Measurements from ENCODE around the gene FTO. TPM values are rescaled to one million over a fixed set of nuclear protein-coding genes. Genes with fewer than 3 reads are reported as not detected.

Gene FTO
- total RNA-seq, 2 donors from 2014 or later: 72.7 to 73.6 TPM

DNA sequence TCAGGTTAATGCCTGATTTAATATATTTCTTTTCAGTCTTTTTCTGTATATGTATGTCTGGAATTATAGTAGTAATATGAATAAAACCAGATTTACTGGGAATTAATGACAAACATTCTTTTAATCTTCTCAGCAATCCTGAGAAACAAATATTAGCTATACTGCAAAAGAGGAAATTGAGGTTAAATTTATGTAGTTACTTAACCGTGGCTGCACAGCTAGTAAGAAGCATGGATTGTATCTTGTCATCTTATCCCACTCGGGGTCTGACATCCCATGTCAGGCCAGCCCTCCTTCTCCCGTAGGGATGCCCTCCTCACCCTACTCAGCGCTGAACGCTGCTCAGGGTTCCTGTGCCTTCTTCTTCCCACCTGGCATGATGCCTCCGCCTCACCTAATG, 143.0 kb downstream of the FTO start:
- WGBS: 68% methylated on average over 6 of the region's 6 CpGs
- no peak for DNase-seq (ENCODE audit: low spot score)
- no peaks in the 10 kb centered on the region for H3K27me3 ChIP-seq (replicated peaks; ENCODE audit: insufficient read depth)
- TF ChIP-seq POLR2AphosphoS5 (IDR thresholded peaks at IDR 0.05): no peak
- TF ChIP-seq, protein P1, sequence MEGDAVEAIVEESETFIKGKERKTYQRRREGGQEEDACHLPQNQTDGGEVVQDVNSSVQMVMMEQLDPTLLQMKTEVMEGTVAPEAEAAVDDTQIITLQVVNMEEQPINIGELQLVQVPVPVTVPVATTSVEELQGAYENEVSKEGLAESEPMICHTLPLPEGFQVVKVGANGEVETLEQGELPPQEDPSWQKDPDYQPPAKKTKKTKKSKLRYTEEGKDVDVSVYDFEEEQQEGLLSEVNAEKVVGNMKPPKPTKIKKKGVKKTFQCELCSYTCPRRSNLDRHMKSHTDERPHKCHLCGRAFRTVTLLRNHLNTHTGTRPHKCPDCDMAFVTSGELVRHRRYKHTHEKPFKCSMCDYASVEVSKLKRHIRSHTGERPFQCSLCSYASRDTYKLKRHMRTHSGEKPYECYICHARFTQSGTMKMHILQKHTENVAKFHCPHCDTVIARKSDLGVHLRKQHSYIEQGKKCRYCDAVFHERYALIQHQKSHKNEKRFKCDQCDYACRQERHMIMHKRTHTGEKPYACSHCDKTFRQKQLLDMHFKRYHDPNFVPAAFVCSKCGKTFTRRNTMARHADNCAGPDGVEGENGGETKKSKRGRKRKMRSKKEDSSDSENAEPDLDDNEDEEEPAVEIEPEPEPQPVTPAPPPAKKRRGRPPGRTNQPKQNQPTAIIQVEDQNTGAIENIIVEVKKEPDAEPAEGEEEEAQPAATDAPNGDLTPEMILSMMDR (IDR thresholded peaks at IDR 0.05): no peak
- no peak for TF ChIP-seq POLR2A (IDR thresholded peaks at IDR 0.05)
- H3K9me3 ChIP-seq: no peaks in the 10 kb centered on the region
- H3K4me3 ChIP-seq: no peak overlapping the region
- intact Hi-C loops (cut with DNase I): no loop called here
- H3K4me1 ChIP-seq (replicated peaks): no peaks in the 10 kb centered on the region
- no peaks in the 10 kb centered on the region for H3K36me3 ChIP-seq
- no peak overlapping the region for H3K27ac ChIP-seq

DNA sequence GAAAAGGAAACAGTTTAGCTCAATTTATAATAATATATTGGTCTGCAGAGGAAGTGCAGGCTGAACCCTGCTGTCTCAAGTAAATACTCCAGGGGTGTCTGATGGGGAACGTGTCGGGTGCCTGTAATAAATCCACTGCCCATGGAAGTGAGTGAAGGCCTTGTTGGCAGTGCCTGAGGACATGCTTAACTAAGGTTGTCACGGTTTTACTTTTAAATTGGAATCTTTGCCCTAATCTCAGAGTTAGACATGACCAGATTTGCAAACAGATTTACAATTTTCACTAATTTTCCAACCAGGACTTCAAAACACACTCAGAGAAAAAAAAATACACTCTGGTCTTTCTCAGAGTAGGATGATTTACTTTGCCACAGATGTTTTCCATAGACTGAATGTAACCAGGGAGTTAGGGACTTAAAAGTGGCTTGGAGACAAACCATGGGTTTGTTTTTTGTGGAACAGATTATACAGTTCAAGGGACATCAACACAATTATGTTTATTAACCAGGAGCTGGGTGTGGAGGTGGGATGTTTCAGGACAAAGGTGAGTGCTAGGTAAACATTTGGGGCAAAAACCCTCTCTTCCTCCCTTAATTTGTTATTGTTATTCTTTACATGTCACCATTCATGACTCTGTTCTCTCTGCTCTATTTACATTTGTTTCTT, 144.5 kb downstream of the FTO start:
- no peak for DNase-seq (ENCODE audit: low spot score)
- no peak for TF ChIP-seq POLR2AphosphoS5 (IDR thresholded peaks at IDR 0.05)
- TF ChIP-seq, protein P1 (IDR thresholded peaks at IDR 0.05): no peak
- Histone ChIP-seq H3K4me1 (replicated peaks) (no peaks in the 10 kb centered on the region), H3K27me3 (replicated peaks; ENCODE audit: insufficient read depth) (no peaks in the 10 kb centered on the region), H3K27ac (no peak overlapping the region), H3K4me3 (no peak overlapping the region), H3K36me3 (no peaks in the 10 kb centered on the region), H3K9me3 (no peaks in the 10 kb centered on the region)
- intact Hi-C loops (cut with DNase I): no loop called here
- WGBS: 41% methylated on average over 3 of the region's 3 CpGs

DNA sequence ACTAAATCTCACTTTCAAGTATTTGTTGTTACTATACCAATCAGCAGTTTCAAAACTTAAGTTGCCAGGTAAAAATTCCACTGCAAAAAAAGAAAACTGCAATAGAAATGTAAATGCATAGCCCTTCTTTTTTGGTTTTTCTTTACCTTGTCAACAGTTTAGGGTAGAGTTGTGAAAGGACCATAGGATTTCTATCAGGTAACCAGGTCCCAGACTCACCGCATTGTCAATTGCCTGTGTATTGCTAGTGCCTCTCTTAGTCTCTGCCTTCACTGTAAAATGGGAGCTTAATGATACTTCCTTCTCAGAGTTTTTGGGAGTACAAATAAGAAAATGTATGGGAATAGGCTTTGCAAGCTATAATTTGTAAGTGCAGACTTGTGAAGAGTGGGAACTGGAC, 145.0 kb downstream of the FTO start:
- Histone ChIP-seq H3K36me3 (no peaks in the 10 kb centered on the region), H3K9me3 (no peaks in the 10 kb centered on the region), H3K27me3 (replicated peaks; ENCODE audit: insufficient read depth) (no peaks in the 10 kb centered on the region), H3K4me3 (no peak overlapping the region), H3K27ac (no peak overlapping the region), H3K4me1 (replicated peaks) (no peaks in the 10 kb centered on the region)
- no peak for DNase-seq (ENCODE audit: low spot score)
- WGBS: 93% methylated on average over 1 of the region's 1 CpG
- intact Hi-C loops (cut with DNase I): no loop called here
- TF ChIP-seq POLR2A (IDR thresholded peaks at IDR 0.05): no peak
- TF ChIP-seq POLR2AphosphoS5 (IDR thresholded peaks at IDR 0.05): no peak
- TF ChIP-seq, protein P1 (IDR thresholded peaks at IDR 0.05): no peak

DNA sequence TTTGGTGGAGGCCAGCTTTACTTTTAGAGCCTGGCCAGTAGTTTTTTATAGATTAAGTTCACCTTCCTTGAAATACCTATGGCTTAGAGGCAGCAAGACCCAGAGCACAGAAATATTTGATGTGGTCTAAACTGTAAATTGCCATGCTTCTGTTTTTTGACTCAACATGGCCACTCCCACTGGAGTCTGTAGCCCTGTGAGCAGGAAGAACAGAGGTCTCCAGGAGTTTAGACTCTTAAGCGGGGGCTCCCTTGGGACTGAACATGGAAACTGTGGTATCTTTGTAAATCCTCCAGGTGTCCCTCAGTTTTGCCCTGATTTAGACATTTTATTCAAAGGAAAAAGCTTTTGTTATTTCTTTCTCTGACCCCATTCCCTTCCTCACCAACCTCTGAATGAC, 145.6 kb downstream of the FTO start:
- H3K27ac ChIP-seq: no peak overlapping the region
- no peak for TF ChIP-seq POLR2AphosphoS5 (IDR thresholded peaks at IDR 0.05)
- TF ChIP-seq, protein P1 (IDR thresholded peaks at IDR 0.05): no peak
- TF ChIP-seq POLR2A (IDR thresholded peaks at IDR 0.05): no peak
- DNase-seq (ENCODE audit: low spot score): no peak
- no peaks in the 10 kb centered on the region for H3K36me3 ChIP-seq
- WGBS: 92% methylated on average over 1 of the region's 1 CpG
- H3K4me3 ChIP-seq: no peak overlapping the region
- H3K9me3 ChIP-seq: no peaks in the 10 kb centered on the region
- no peaks in the 10 kb centered on the region for H3K4me1 ChIP-seq (replicated peaks)
- H3K27me3 ChIP-seq (replicated peaks; ENCODE audit: insufficient read depth): no peaks in the 10 kb centered on the region
- intact Hi-C loops (cut with DNase I): no loop called here

DNA sequence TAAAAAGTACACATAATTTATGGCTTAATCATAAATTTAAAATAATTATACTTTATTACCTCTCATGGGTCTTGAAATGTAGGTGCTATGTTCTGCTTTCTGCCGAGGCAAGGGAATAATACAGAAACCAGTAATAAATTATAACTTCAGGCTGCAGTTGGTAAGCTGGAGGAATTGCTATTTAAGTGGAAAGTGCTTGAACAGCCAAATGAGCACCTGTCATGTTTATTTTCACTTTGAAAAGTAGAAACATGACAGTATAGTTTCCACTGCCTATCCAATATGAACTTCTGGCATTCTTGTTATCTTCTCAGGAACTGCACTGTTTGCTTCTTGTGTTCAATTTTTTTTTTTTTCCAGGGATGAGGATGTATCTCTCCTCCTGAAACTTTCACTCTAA, 146.0 kb downstream of the FTO start:
- H3K9me3 ChIP-seq: no peaks in the 10 kb centered on the region
- DNase-seq (ENCODE audit: low spot score): no peak
- no peak overlapping the region for H3K27ac ChIP-seq
- no peaks in the 10 kb centered on the region for H3K27me3 ChIP-seq (replicated peaks; ENCODE audit: insufficient read depth)
- WGBS: 42% methylated on average over 1 of the region's 1 CpG
- no peak overlapping the region for H3K4me3 ChIP-seq
- TF ChIP-seq POLR2AphosphoS5 (IDR thresholded peaks at IDR 0.05) (no peak), POLR2A (IDR thresholded peaks at IDR 0.05) (no peak)
- TF ChIP-seq, protein P1 (IDR thresholded peaks at IDR 0.05): no peak
- H3K4me1 ChIP-seq (replicated peaks): no peaks in the 10 kb centered on the region
- intact Hi-C loops (cut with DNase I): no loop called here
- H3K36me3 ChIP-seq: no peaks in the 10 kb centered on the region

Data from prostate gland (tissue), 2 donors.